Measurements from ENCODE around the gene DNAJA3. TPM values are rescaled to one million over a fixed set of nuclear protein-coding genes. Genes with fewer than 3 reads are reported as not detected.

The DNAJA3 gene
- total RNA-seq, 4 donors from 2014 or later = 13.8 to 44.9 (median 36.4) TPM

DNA sequence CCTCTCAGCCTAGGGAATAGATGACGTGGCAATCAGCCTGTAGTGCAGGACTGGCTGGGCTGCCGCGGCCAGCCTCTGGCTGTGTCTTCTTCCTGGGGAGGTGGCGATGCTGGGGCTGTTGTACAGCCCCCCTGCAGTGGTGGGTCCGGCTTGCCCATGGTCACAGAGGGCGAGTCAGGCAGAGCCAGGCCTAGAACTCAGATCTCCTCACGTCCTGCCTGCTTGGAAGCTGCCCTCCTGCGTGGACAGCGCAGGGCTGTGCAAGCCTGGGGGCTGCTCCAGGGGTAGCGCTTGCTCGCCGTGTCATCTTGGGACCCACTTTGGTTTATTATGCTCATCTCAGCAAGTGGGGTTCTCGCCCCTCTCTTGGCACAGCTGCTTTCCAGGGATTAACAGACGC is 29.4 kb downstream of the DNAJA3 start:
- intact Hi-C loops (cut with DNase I; ENCODE audit: low total_unique reads) = no loop called here
- TF ChIP-seq, protein P1, sequence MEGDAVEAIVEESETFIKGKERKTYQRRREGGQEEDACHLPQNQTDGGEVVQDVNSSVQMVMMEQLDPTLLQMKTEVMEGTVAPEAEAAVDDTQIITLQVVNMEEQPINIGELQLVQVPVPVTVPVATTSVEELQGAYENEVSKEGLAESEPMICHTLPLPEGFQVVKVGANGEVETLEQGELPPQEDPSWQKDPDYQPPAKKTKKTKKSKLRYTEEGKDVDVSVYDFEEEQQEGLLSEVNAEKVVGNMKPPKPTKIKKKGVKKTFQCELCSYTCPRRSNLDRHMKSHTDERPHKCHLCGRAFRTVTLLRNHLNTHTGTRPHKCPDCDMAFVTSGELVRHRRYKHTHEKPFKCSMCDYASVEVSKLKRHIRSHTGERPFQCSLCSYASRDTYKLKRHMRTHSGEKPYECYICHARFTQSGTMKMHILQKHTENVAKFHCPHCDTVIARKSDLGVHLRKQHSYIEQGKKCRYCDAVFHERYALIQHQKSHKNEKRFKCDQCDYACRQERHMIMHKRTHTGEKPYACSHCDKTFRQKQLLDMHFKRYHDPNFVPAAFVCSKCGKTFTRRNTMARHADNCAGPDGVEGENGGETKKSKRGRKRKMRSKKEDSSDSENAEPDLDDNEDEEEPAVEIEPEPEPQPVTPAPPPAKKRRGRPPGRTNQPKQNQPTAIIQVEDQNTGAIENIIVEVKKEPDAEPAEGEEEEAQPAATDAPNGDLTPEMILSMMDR (IDR thresholded peaks at IDR 0.05) = no peak
- no peak for TF ChIP-seq POLR2A (IDR thresholded peaks at IDR 0.05)
- Histone ChIP-seq H3K27ac (no peak overlapping the region), H3K4me3 (no peak overlapping the region), H3K36me3 (no peaks in the 10 kb centered on the region), H3K27me3 (no peaks in the 10 kb centered on the region), H3K4me1 (no peaks in the 10 kb centered on the region), H3K9me3 (no peaks in the 10 kb centered on the region)
- no peak for DNase-seq

DNA sequence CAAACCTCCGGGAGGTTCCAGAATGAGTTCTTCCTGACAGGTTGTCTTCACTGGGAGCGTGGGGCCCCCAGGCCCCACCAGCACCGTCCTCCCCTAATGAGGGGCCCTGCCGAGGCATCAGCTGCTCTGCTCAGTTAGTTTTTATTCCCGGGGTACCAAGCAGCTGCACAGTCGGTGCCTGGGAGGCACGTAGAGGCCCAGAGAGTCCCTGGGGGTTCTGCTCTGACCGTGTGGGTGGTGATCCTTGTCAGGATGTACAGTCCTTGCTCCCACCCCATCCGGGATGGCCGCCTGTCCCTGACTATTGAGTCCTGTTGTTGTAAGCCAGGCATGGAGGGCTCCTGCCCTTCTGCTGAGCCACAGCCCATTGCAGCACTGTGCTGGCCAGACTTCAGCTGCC is 30.3 kb downstream of the DNAJA3 start:
- no peak for TF ChIP-seq POLR2A (IDR thresholded peaks at IDR 0.05)
- Histone ChIP-seq H3K27ac (no peak overlapping the region), H3K36me3 (no peaks in the 10 kb centered on the region), H3K4me1 (no peaks in the 10 kb centered on the region), H3K9me3 (no peaks in the 10 kb centered on the region), H3K4me3 (no peak overlapping the region), H3K27me3 (no peaks in the 10 kb centered on the region)
- intact Hi-C loops (cut with DNase I; ENCODE audit: low total_unique reads) = no loop called here
- DNase-seq = no peak

DNA sequence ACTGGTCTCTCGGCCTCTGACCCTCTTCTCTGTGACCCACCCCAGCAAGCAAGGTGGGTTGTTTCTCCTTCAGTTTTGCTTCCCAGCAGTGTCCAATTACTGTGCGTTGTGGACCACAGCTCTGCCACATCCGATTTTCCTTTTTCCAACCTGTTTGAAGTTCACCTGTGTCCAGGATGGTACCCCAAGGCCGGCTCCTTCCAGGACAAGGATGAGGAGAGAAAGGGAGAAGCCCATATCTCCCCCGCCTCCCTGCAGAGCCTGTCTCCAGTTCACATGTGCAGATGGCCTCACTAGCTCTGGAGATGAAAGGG is 35.2 kb downstream of the DNAJA3 start:
- TF ChIP-seq POLR2A (IDR thresholded peaks at IDR 0.05) = no peak
- TF ChIP-seq, protein P1 (IDR thresholded peaks at IDR 0.05) = no peak
- no peaks in the 10 kb centered on the region for H3K36me3 ChIP-seq

DNA sequence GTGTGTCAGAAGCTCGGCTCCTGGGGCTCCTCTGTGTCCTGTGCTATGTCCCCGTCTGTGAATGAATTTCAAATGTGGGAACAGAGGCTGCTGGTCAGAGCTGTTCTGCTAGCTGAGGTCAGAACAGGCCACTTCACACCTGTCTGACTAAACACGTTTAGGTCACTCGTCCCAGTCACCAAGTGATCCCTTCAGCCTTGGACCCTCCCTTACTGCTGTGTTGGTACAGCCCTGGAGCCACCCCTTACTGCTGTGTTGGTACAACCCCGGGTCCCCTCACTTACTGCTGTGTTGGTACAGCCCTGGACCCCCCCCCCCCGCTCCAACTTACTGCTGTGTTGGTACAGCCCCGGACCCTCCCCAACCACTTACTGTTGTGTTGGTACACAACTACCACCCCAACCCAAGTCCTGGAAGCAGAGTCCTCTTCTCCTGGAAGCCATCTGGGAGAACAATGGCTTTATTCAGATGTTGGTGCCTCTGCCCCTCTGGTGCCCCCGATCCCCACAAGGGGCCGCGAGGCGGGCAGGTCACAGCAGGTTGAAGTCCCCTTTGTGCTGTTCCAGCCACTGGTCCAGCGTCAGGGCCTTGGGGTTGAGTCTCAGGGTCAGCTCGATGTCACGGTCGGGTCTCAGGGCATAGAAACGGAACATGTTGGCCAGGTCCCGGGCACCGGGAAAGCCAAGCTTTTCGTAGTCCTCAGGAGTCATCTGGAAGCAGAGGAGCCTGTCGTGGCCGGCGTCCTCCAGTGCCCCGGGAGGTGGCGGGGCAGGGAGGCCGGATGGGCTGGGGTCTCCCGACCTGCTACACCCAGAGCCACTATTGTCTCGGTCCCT is 35.8 kb downstream of the DNAJA3 start:
- Histone ChIP-seq H3K9me3 (no peaks in the 10 kb centered on the region), H3K27ac (no peak overlapping the region), H3K36me3 (no peaks in the 10 kb centered on the region), H3K4me1 (no peaks in the 10 kb centered on the region), H3K27me3 (no peaks in the 10 kb centered on the region), H3K4me3 (no peak overlapping the region)
- no peak for DNase-seq
- TF ChIP-seq, protein P1 (IDR thresholded peaks at IDR 0.05) = no peak
- TF ChIP-seq POLR2A (IDR thresholded peaks at IDR 0.05) = no peak
- intact Hi-C loops (cut with DNase I; ENCODE audit: low total_unique reads) = no loop called here

More for the DNA sequence above, 35.2 kb downstream of the DNAJA3 start:
- intact Hi-C loops (cut with DNase I; ENCODE audit: low total_unique reads) = no loop called here
- Histone ChIP-seq H3K4me3 (no peak overlapping the region), H3K27ac (no peak overlapping the region), H3K4me1 (no peaks in the 10 kb centered on the region), H3K27me3 (no peaks in the 10 kb centered on the region), H3K9me3 (no peaks in the 10 kb centered on the region)
- DNase-seq = no peak

DNA sequence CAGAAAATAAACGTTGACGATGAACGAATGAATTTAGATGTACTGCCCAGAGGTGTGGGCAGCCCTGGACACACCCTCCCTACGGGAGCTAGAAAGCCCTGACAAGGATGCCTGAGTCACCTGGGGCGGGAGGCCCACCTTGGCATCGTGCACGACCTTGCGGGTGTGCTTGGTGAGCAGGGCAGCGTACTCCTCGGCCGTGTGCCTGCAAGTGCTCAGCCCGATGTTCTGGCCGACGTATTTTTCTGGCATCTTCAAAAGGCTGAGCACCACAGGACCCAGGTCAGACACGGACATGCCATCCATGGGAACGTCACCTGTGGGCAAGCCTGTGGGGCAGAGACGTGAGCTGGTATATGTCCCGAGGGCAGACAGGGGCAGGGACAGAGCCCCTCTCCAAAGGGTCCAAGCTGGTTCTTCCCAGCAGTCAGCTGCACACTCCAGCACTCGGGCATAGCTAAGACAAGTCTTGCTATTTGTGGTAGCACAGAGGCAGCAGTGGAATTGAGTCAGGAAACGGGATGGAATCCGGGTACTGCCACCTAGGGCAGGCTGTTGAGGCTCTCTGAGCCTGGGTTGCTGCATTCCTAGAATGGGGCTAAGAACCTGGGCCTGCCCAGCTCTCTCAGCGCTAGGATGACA is 38.0 kb downstream of the DNAJA3 start:
- DNase-seq = no peak
- H3K27ac ChIP-seq = no peak overlapping the region
- H3K27me3 ChIP-seq = no peaks in the 10 kb centered on the region
- H3K4me1 ChIP-seq = no peaks in the 10 kb centered on the region
- no peak overlapping the region for H3K4me3 ChIP-seq
- TF ChIP-seq, protein P1 (IDR thresholded peaks at IDR 0.05) = no peak
- TF ChIP-seq POLR2A (IDR thresholded peaks at IDR 0.05) = no peak
- intact Hi-C loops (cut with DNase I; ENCODE audit: low total_unique reads) = no loop called here
- no peaks in the 10 kb centered on the region for H3K9me3 ChIP-seq
- H3K36me3 ChIP-seq = no peaks in the 10 kb centered on the region
